ENCODE measurements around the gene NCAPD2.

GRCh38 chr12:6535960-6536847, 42.3 kb downstream of the NCAPD2 start:
- no peak for TF ChIP-seq CTCF (IDR thresholded peaks at IDR 0.05; ENCODE audit: extremely low read depth in 1 of 2, insufficient read depth in 1 of 2, low read depth in 1 of 2, low read length in 2 of 2)
- no peak for TF ChIP-seq FOS (IDR thresholded peaks at IDR 0.05; ENCODE audit: borderline replicate concordance, insufficient read depth, low read length)
- no peak for TF ChIP-seq POLR2A (IDR thresholded peaks at IDR 0.05; ENCODE audit: low read depth, low read length)
- no peak for TF ChIP-seq EZH2 (IDR thresholded peaks at IDR 0.05; ENCODE audit: borderline replicate concordance, low read depth, low read length, severe bottlenecking)

Data from endothelial cell of umbilical vein (primary cell).